ENCODE results near the gene ERLEC1.
A peak's percentile ranks its signal among the peaks of the same experiment; 100 is the strongest.

ERLEC1 gene, protein sequence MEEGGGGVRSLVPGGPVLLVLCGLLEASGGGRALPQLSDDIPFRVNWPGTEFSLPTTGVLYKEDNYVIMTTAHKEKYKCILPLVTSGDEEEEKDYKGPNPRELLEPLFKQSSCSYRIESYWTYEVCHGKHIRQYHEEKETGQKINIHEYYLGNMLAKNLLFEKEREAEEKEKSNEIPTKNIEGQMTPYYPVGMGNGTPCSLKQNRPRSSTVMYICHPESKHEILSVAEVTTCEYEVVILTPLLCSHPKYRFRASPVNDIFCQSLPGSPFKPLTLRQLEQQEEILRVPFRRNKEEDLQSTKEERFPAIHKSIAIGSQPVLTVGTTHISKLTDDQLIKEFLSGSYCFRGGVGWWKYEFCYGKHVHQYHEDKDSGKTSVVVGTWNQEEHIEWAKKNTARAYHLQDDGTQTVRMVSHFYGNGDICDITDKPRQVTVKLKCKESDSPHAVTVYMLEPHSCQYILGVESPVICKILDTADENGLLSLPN

DNA sequence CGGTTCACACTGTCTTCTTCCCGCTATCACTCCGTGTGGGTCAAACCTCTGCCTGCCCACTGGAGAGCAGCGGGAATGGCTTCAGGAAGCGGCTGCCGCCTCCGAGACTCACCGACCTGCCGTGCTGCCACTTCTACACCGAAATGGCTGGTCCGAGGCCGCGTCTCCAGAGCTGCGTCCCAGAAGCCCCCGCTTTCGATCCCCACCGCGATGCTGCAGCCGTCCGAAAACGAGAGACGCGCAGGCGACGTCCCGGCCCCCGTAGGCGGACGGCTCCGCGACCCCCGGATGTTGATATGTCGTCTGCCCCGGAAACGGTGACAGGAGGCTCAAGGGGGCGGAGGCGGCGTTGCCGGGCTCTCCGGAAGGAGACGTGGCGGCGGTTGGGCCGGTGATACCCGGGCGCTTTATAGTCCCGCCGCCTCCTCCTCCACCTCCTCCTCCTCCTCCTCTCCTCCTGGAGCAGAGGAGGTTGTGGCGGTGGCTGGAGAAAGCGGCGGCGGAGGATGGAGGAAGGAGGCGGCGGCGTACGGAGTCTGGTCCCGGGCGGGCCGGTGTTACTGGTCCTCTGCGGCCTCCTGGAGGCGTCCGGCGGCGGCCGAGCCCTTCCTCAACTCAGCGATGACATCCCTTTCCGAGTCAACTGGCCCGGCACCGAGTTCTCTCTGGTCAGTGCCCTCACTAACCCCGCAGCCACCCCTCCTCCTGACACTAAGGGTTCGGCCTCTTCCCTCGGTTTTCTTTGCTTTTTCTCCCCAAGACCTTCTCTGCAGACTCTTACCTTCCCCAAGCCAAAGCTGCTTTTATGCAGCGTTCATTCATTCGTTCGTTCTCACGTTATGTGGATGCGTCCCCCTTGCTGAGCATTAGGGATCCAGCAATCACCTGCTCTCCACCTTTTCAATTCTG is at the start of gene ERLEC1, which contains the start of gene ASB3:
TSS of gene ERLEC1 (plus strand) at position 340 of the 909 bp plus-strand sequence. CDS start at position 507, 167 bp downstream.
TSS of gene ASB3 (minus strand) at position 249 of the 909 bp plus-strand sequence. CDS start 21,381 bp downstream, outside the sequence.
- TF ChIP-seq, protein P1, sequence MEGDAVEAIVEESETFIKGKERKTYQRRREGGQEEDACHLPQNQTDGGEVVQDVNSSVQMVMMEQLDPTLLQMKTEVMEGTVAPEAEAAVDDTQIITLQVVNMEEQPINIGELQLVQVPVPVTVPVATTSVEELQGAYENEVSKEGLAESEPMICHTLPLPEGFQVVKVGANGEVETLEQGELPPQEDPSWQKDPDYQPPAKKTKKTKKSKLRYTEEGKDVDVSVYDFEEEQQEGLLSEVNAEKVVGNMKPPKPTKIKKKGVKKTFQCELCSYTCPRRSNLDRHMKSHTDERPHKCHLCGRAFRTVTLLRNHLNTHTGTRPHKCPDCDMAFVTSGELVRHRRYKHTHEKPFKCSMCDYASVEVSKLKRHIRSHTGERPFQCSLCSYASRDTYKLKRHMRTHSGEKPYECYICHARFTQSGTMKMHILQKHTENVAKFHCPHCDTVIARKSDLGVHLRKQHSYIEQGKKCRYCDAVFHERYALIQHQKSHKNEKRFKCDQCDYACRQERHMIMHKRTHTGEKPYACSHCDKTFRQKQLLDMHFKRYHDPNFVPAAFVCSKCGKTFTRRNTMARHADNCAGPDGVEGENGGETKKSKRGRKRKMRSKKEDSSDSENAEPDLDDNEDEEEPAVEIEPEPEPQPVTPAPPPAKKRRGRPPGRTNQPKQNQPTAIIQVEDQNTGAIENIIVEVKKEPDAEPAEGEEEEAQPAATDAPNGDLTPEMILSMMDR (conservative IDR thresholded peaks at IDR 0.05; ENCODE audit: low read depth, low read length): no peak
- H3K4me3 ChIP-seq (ENCODE audit: low read length): peak within 1 kb of the TSS; percentile 96
- peak; percentile 65 for DNase-seq (ENCODE audit: low read depth)

DNA sequence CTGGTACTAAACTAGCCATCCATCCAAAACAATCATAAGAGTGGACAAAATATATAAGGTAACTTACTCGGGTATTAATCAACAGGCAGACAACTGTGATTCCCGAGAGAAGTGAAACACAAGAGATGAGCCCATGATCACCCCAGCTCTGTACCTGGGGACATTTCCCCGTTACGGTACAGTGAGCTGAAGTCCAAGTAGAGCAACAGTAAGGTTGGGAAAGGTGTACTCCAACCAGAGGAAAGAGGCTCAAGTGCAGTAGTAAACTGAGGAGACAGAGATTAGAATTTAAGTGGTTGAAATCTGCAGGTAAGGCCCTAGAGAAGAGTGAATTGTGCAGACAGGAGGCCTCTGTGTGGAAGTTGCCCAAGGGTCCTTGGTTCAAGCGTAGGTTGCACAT is 49.8 kb upstream of the ERLEC1 start:
- TF ChIP-seq, protein P1 (conservative IDR thresholded peaks at IDR 0.05; ENCODE audit: low read depth, low read length): no peak
- DNase-seq (ENCODE audit: low read depth): no peak
- no peak overlapping the region for H3K4me3 ChIP-seq (ENCODE audit: low read length)

DNA sequence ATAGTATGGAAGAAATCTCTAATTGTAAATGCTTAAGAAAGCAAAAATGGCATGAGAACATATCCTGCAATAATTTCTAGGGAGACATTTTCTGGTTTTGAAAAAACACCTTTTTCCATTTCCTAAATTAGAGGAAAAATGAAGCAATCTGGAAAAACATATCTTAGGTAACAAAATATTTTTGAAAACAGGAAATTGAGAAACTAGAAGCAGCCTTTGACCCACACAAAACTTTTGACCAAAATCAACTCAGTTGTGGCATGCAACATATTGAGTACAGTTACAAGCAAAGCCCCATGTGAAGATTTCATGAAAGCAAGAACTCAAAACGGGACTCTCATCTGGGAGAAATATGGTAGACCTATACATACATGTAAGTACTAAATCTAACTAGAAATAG is 47.8 kb upstream of the ERLEC1 start:
- DNase-seq (ENCODE audit: low read depth): no peak
- TF ChIP-seq, protein P1 (conservative IDR thresholded peaks at IDR 0.05; ENCODE audit: low read depth, low read length): no peak
- no peak overlapping the region for H3K4me3 ChIP-seq (ENCODE audit: low read length)

DNA sequence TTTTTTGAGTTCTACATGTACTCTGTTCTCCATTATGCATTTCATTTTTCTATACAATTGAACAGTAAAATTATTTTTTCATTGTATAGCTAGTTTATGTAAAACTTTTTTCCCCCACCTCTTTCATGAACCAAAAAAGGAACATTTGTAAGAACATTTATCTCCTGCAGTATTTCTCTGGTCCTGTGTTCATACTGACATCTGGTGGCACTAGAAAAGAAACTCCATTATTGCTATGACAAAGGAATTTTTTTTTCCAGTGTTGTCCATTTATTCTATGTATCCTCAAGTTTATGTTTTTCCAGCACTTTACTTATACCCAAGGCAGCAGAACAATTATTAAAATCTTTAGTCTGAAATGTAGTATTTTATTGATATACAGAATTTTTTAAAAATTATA is 46.7 kb upstream of the ERLEC1 start:
- TF ChIP-seq, protein P1 (conservative IDR thresholded peaks at IDR 0.05; ENCODE audit: low read depth, low read length): peak; percentile 47
- DNase-seq (ENCODE audit: low read depth): peak; percentile 12
- no peak overlapping the region for H3K4me3 ChIP-seq (ENCODE audit: low read length)

DNA sequence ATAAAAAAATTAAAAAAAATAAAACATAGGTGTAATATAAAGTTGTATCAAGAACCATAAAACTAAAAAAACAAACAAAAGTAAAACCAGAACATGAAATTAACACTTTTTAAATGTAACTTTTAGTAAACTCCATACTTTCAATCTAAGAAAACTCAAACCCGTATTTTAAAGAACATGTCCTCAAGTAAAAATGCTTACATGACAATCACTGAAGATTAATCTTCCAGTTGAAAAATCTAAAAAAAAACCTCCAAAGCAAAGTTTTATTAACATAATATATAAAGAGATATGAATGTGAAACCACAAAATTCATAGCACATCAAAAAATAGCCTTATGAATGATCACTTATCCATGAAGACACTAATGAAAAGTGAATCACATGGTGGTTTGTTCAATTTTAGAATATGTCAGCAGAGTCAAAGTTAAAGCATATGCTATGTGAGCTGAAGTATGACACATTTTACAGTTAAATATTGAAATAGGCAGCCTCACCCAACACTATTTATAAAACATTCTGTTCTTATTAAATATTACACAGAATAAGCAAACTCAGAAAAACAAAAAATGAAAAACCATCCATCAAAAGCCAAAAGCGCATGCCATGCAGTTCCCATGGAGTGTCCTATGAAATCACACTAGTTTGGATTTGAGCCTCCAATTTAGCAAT is 42.3 kb upstream of the ERLEC1 start:
- DNase-seq (ENCODE audit: low read depth): no peak
- TF ChIP-seq, protein P1 (conservative IDR thresholded peaks at IDR 0.05; ENCODE audit: low read depth, low read length): no peak
- no peak overlapping the region for H3K4me3 ChIP-seq (ENCODE audit: low read length)

DNA sequence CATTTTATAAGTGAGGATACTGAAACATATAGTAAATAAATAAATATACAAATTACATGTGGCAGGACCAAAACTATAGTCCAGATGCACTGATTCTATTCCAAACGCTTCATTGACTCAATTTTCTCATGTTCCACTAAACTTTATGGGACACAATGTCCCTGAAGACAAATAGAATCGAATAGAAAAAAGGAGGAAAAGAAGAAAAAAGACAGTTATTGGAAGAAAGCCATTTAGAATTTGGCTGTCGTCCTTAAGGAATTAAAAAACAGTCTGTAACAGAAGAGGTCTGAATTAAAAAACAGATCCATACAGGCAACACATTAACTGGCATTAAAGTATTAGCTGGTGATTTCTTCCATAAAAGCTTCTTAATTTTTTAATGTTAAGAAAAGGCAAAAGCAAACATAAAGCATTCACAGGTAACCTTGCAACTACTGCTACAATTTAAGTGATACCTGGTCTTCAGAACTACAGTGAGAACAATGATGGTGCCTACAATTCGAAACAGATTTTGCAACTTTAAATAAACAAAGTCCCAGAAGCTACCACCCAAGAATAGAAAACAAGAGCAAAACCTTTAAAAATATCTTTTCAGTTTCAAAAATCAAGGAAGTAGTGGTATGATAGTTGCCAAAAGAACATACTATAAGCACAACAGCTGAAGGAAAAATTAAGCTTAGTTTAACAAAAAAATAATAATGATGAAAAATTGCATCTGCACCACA is 36.6 kb upstream of the ERLEC1 start:
- DNase-seq (ENCODE audit: low read depth): no peak
- TF ChIP-seq, protein P1 (conservative IDR thresholded peaks at IDR 0.05; ENCODE audit: low read depth, low read length): no peak
- H3K4me3 ChIP-seq (ENCODE audit: low read length): no peak overlapping the region

Measured in retinal pigment epithelial cell (primary cell).